GM19240 (cell line): Measurements from ENCODE around the gene UGT1A9.

Experiments used
- DNase-seq: peaks from one replicate; pipeline ENCODE4 v3.0.0; 2011; ENCODE audit warnings: low spot score; ENCODE audit not compliant: insufficient read length

UGT1A9 gene

GRCh38 chr2:233758849-233759248, 87.2 kb downstream of the UGT1A9 start:
- DNase-seq, result no peak

GRCh38 chr2:233760043-233760442, 88.3 kb downstream of the UGT1A9 start, which contains the start of gene UGT1A1:
TSS of gene UGT1A1 (plus strand) at chr2:233760270. CDS start at chr2:233760288, 18 bp downstream.
- DNase-seq, result no peak

- no peak for DNase-seq
These were observed 89.5 kb downstream of the UGT1A9 start for GRCh38 chr2:233761040-233761769.

- DNase-seq, result no peak
These were observed 92.6 kb downstream of the UGT1A9 start for GRCh38 chr2:233764264-233764663.

- no peak for DNase-seq
These were observed 93.1 kb downstream of the UGT1A9 start for GRCh38 chr2:233764761-233765160.

GRCh38 chr2:233766416-233766815, 94.7 kb downstream of the UGT1A9 start:
- no peak for DNase-seq

- DNase-seq, result no peak
These were observed 96.4 kb downstream of the UGT1A9 start for GRCh38 chr2:233768076-233768475.

- DNase-seq, result no peak
These were observed 97.6 kb downstream of the UGT1A9 start for GRCh38 chr2:233769260-233769659.

- no peak for DNase-seq
These were observed 100.5 kb downstream of the UGT1A9 start for GRCh38 chr2:233772153-233772552.

- DNase-seq, result no peak
These were observed 100.9 kb downstream of the UGT1A9 start for GRCh38 chr2:233772583-233772982.

- no peak for DNase-seq
These were observed 102.2 kb downstream of the UGT1A9 start for GRCh38 chr2:233773854-233774253.

- DNase-seq, result no peak
These were observed 103.7 kb downstream of the UGT1A9 start for GRCh38 chr2:233775414-233775813.

GRCh38 chr2:233778030-233778429, 106.3 kb downstream of the UGT1A9 start, which contains the start of gene MROH2A:
TSS of gene MROH2A (plus strand) at chr2:233778330. CDS start at chr2:233779359, 1,029 bp downstream.
- DNase-seq, result no peak

- no peak for DNase-seq
These were observed 108.0 kb downstream of the UGT1A9 start for GRCh38 chr2:233779722-233780121.

GRCh38 chr2:233780771-233781170, 109.1 kb downstream of the UGT1A9 start:
- DNase-seq, result no peak

- DNase-seq, result no peak
These were observed 117.9 kb downstream of the UGT1A9 start for GRCh38 chr2:233789554-233789953.

- no peak for DNase-seq
These were observed 119.6 kb downstream of the UGT1A9 start for GRCh38 chr2:233791151-233791882.

GRCh38 chr2:233791883-233792329, 120.2 kb downstream of the UGT1A9 start:
- no peak for DNase-seq

GRCh38 chr2:233792720-233793119, 121.0 kb downstream of the UGT1A9 start:
- no peak for DNase-seq

GRCh38 chr2:233793465-233794127, 121.9 kb downstream of the UGT1A9 start:
- no peak for DNase-seq

GRCh38 chr2:233794128-233794658, 122.5 kb downstream of the UGT1A9 start:
- no peak for DNase-seq

- no peak for DNase-seq
These were observed 124.1 kb downstream of the UGT1A9 start for GRCh38 chr2:233795735-233796171.
